GM12878 (cell line): ENCODE results near the gene RPS19BP1. TPM values are rescaled to one million over a fixed set of nuclear protein-coding genes. Genes with fewer than 3 reads are reported as not detected.

ENCODE experiments used
- ATAC-seq: fragments of 200-7000 bp; cut with Tn5 transposase; 3 replicates; pipeline ENCODE4 v1.9.1; 2020; ENCODE audit warnings: mild to moderate bottlenecking, moderate library complexity
- BruUV-seq: library from RNA; stranded (reverse); fragments of 400-500 nt; replicated peaks from 2 replicates; lab custom pipeline; 2021; lab: Mats Ljungman, UMichigan
- CTCF ChIA-PET: fragments of 300-600 bp; sonication (Branson Sonifier 250); formaldehyde crosslinking; extraction: SDS; loops from one replicate; lab custom pipeline; 2021; ENCODE audit warnings: inconsistent platforms; lab: Yijun Ruan, JAX
- POLR2A ChIA-PET: fragments of 350-600 bp; formaldehyde crosslinking; extraction: SDS; loops from one replicate; lab custom pipeline; 2021; ENCODE audit warnings: inconsistent platforms; lab: Charles Lee
- RAD21 ChIA-PET: fragments of 300-600 bp; sonication (Branson Sonifier 250); formaldehyde crosslinking; loops from one replicate; lab custom pipeline; 2023; ENCODE audit warnings: antibody characterized with exemption; ENCODE audit not compliant: unreplicated experiment; lab: Charles Lee
- SMC1A ChIA-PET: fragments of 300-600 bp; sonication (Branson Sonifier 250); formaldehyde crosslinking; loops from one replicate; lab custom pipeline; 2023; ENCODE audit not compliant: unreplicated experiment, uncharacterized antibody; lab: Charles Lee
- DNase-seq: peaks from one replicate; pipeline ENCODE4 v3.0.0-alpha.2; 2011; ENCODE audit warnings: low read depth, low spot score
- FAIRE-seq: peaks from 3 replicates; lab custom pipeline; 2011; peaks lifted over from hg19 to GRCh38; lab: Jason Lieb, UNC
- H2AFZ ChIP-seq: 2 replicates; pipeline ENCODE4 v1.6.0; 2011; ENCODE audit warnings: low read depth, low read length, control low read depth; ENCODE audit not compliant: control insufficient read depth
- H3K27ac ChIP-seq: 2 replicates; pipeline ENCODE4 v1.5.1; 2011; ENCODE audit warnings: control low read depth; ENCODE audit not compliant: control insufficient read depth, insufficient read depth
- H3K27me3 ChIP-seq, 2 experiments: replicated peaks in 1 of 2; 2 replicates each; pipeline versions ENCODE4 v1.6.0 to v1.6.1; 2011; ENCODE audit warnings: low read length in 1 of 2; ENCODE audit not compliant: control insufficient read depth in 2 of 2, insufficient read depth in 2 of 2
- H3K36me3 ChIP-seq, 2 experiments: 2 replicates each; pipeline ENCODE4 v1.5.1; 2011; ENCODE audit warnings: low read length in 1 of 2; ENCODE audit not compliant: control insufficient read depth in 2 of 2, insufficient read depth in 2 of 2
- H3K4me1 ChIP-seq: 2 replicates; pipeline ENCODE4 v1.6.1; 2011; ENCODE audit warnings: mild to moderate bottlenecking, low read length, moderate library complexity, mixed read lengths; ENCODE audit not compliant: control insufficient read depth, insufficient read depth
- H3K4me2 ChIP-seq: 2 replicates; pipeline ENCODE4 v1.6.0; 2011; ENCODE audit warnings: control low read depth; ENCODE audit not compliant: control insufficient read depth, insufficient read depth
- H3K4me3 ChIP-seq: fragments of 200-600 bp; sonication (generic); 2 replicates; pipeline ENCODE4 v1.5.1; 2016
- H3K79me2 ChIP-seq: 2 replicates; pipeline ENCODE4 v1.6.0; 2011; ENCODE audit warnings: low read length; ENCODE audit not compliant: control insufficient read depth, insufficient read depth
- H3K9ac ChIP-seq: 2 replicates; pipeline ENCODE4 v1.8.0; 2011; ENCODE audit warnings: low read length, control low read depth, mixed read lengths; ENCODE audit not compliant: control insufficient read depth, insufficient read depth
- H3K9me3 ChIP-seq: replicated peaks from 3 replicates; pipeline ENCODE4 v1.5.1; 2011; ENCODE audit warnings: mild to moderate bottlenecking, low read length; ENCODE audit not compliant: control insufficient read depth, insufficient read depth
- H4K20me1 ChIP-seq: 2 replicates; pipeline ENCODE4 v1.6.0; 2011; ENCODE audit not compliant: control insufficient read depth, insufficient read depth
- ATF3 ChIP-seq: IDR thresholded peaks from 2 replicates; pipeline ENCODE4 v1.6.1; 2011; ENCODE audit warnings: low read depth, mild to moderate bottlenecking, low read length, moderate library complexity, borderline replicate concordance; ENCODE audit errors: extremely low read depth
- DPF2 ChIP-seq: fragments of 450-650 bp; IDR thresholded peaks from 2 replicates; pipeline ENCODE4 v1.6.1; 2017; ENCODE audit warnings: mild to moderate bottlenecking
- EED ChIP-seq: sonication (generic); IDR thresholded peaks from 2 replicates; pipeline ENCODE4 v1.6.1; 2016; ENCODE audit warnings: antibody characterized with exemption, low read depth
- EGR1 ChIP-seq, 2 experiments: IDR thresholded peaks; 1 replicate in 1 of 2; 2 replicates in 1 of 2; pipeline ENCODE4 v1.6.1; 2011 to 2012; ENCODE audit warnings: low read depth in 2 of 2, low read length in 2 of 2, borderline replicate concordance in 1 of 2, mild to moderate bottlenecking in 1 of 2, moderate library complexity in 1 of 2
- EP300 ChIP-seq, 2 experiments: fragments of 150-350 bp in 1 of 2; IDR thresholded peaks; 2 replicates each; pipeline ENCODE4 v1.6.1; 2011 to 2012; ENCODE audit warnings: low read depth in 2 of 2, low read length in 2 of 2, borderline replicate concordance in 1 of 2, improper control_type of control experiment in 1 of 2, inconsistent platforms in 1 of 2; ENCODE audit not compliant: control insufficient read depth in 1 of 2
- FOXM1 ChIP-seq: IDR thresholded peaks from 2 replicates; pipeline ENCODE4 v1.6.1; 2012; ENCODE audit warnings: low read depth, mild to moderate bottlenecking, inconsistent platforms, low read length, moderate library complexity
- HCFC1 ChIP-seq: fragments of 150-350 bp; IDR thresholded peaks from 2 replicates; pipeline ENCODE4 v1.6.1; 2014; ENCODE audit warnings: low read length
- HDGF ChIP-seq: fragments of 450-650 bp; IDR thresholded peaks from 2 replicates; pipeline ENCODE4 v1.6.1; 2016; ENCODE audit warnings: antibody characterized with exemption
- IRF4 ChIP-seq: IDR thresholded peaks from 2 replicates; pipeline ENCODE4 v1.6.1; 2011; ENCODE audit warnings: low read depth, low read length
- JUNB ChIP-seq: IDR thresholded peaks from 2 replicates; pipeline ENCODE4 v1.6.1; 2016; ENCODE audit warnings: antibody characterized with exemption, mild to moderate bottlenecking
- KDM1A ChIP-seq: fragments of 200-600 bp; sonication (generic); IDR thresholded peaks from 2 replicates; pipeline ENCODE4 v1.6.1; 2016; ENCODE audit warnings: borderline replicate concordance
- MYB ChIP-seq: fragments of 150-350 bp; IDR thresholded peaks from 2 replicates; pipeline ENCODE4 v1.6.1; 2014; ENCODE audit warnings: mild to moderate bottlenecking, low read depth, low read length, borderline replicate concordance
- NFIC ChIP-seq: IDR thresholded peaks from 2 replicates; pipeline ENCODE4 v1.6.1; 2012; ENCODE audit warnings: low read depth, mild to moderate bottlenecking, inconsistent platforms, low read length, moderate library complexity
- PAX8 ChIP-seq: fragments of 450-650 bp; IDR thresholded peaks from 2 replicates; pipeline ENCODE4 v1.6.1; 2017; ENCODE audit warnings: mild to moderate bottlenecking, moderate library complexity
- POLR2AphosphoS2 ChIP-seq: IDR thresholded peaks from 2 replicates; pipeline ENCODE4 v1.6.1; 2011; ENCODE audit warnings: low read depth, mild to moderate bottlenecking, low read length, improper control_type of control experiment, moderate library complexity
- RBBP5 ChIP-seq: fragments of 200-600 bp; sonication (generic); conservative IDR thresholded peaks from 2 replicates; pipeline ENCODE4 v1.6.1; 2016
- RFX5 ChIP-seq: IDR thresholded peaks from 2 replicates; pipeline ENCODE4 v1.6.1; 2011; ENCODE audit warnings: low read depth, low read length, improper control_type of control experiment
- SUZ12 ChIP-seq: fragments of 200-600 bp; sonication (generic); IDR thresholded peaks from one replicate; pipeline ENCODE4 v1.6.1; 2018; ENCODE audit warnings: antibody characterized with exemption, mild to moderate bottlenecking; ENCODE audit not compliant: unreplicated experiment
- ZBTB4 ChIP-seq: fragments of 450-650 bp; formaldehyde crosslinking; IDR thresholded peaks from 2 replicates; pipeline ENCODE4 v1.4.0; 2022; ENCODE audit warnings: mild to moderate bottlenecking, moderate library complexity
- ZNF274 ChIP-seq: IDR thresholded peaks from one replicate; pipeline ENCODE4 v1.8.0; 2011; ENCODE audit not compliant: insufficient read length, insufficient read depth
- WGBS: methylation state at CpG from one replicate; pipeline ENCODE4 v1.1.6; 2016; ENCODE audit warnings: low lambda C conversion rate; ENCODE audit not compliant: insufficient replicate concordance, insufficient coverage; ENCODE audit errors: missing lambda C conversion rate; 5-methylcytosine and 5-hydroxymethylcytosine counted together
- in situ Hi-C: fragments of 300-500 bp; cut with MboI; formaldehyde crosslinking; loops from 9 replicates; pipeline ENCODE4 v1.14.3; 2018; ENCODE audit warnings: mixed read lengths
- intact Hi-C: fragments of 100-400 bp; cut with micrococcal nuclease; formaldehyde crosslinking; loops from one replicate; pipeline ENCODE4 v1.14.2; 2022; ENCODE audit not compliant: unreplicated experiment
- polyA plus RNA-seq, 11 experiments: library from polyadenylated mRNA; depleted of rRNA in 4 of 11; unstranded in 6 of 11; stranded (reverse) in 5 of 11; fragments of >200 nt; fragmentation: Nextera tagmentation in 4 of 11; fragmentation: Illumina TruSeq in 1 of 11; extraction: Ambion mirVana in 4 of 11; extraction: Trizol in 1 of 11; gene quantifications; 1 replicate in 1 of 11; 2 replicates in 10 of 11; pipeline versions ENCODE4 v1.2.1 to v1.2.3, GENCODE V29; 2011 to 2016; ENCODE audit warnings: inconsistent platforms in 2 of 11, missing spikeins in 2 of 11, low read depth in 1 of 11
- total RNA-seq, 4 experiments: library from RNA; depleted of rRNA in 3 of 4; stranded (reverse); fragments of >200 nt in 3 of 4; fragmentation: Illumina TruSeq in 1 of 4; extraction: Trizol in 1 of 4; gene quantifications; 2 replicates each; pipeline versions ENCODE4 v1.2.1 to v1.2.3, GENCODE V29; 2013 to 2021

The RPS19BP1 gene
- total and polyA plus RNA-seq, 10 of the 15 experiments (the other 5 are each of a cell fraction or from before 2014, with no cell fraction given), result 2.7 to 206 (median 78.6) TPM

DNA sequence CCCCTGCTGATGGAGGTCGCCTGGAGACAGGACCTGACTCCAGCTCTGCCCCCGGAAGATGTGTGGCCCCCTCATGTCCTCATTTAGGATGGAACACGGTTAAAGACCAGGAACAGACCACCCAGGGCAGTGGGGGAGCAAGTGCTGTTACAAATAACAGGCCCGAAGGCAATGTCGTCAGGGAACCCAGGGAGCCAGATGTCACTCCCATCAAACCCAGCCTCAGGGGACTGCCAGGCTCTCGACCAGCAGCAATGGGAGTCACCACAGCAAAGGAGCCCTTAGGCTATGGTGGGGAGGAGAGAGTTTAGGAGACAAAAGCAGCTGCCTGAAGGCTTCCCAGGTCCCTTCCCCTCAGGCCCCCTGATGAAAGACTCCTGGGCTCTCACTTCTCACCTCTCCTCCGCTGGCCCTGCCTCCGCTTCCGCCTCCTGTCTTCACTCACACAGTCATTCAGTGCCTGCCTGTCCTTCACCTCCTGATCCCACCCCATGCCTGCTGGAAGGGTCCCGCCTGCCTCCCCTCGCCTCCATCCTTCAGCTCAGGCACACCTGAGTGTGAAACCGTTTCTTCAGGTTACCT lies 4.4 kb downstream of the RPS19BP1 start:
- Histone ChIP-seq H3K4me2 (peak overlapping the region; percentile 100), H3K4me1 (peaks cover 58% of the 10 kb centered on the region), H3K9me3 (no peaks in the 10 kb centered on the region), H3K79me2 (peaks cover 61% of the 10 kb centered on the region), H3K4me3 (peak overlapping the region; percentile 70), H3K27me3 (no peaks in the 10 kb centered on the region), H3K27ac (peak overlapping the region; percentile 96), H2AFZ (peak overlapping the region; percentile 39; the same call in 1 of the 2 replicates), H3K9ac (peak overlapping the region; percentile 85), H3K36me3 (peaks cover 10 to 11% of the 10 kb centered on the region in 2 experiments; a peak in 3 of 4 replicates), H4K20me1 (peaks cover 17% of the 10 kb centered on the region)
- ATAC-seq (peak; percentile 11), DNase-seq (no peak), FAIRE-seq (no peak)
- ChIA-PET POLR2A (interaction anchor here (0.5 to 2.6 kb wide), 14 partner anchors 8 to 379 kb away, joined by 3 to 32 read pairs (median 6); partner anchors contain the start of genes ATF4 and RPL3), CTCF (interaction anchor here (0.6 to 17.8 kb wide), 35 partner anchors 8 to 858 kb away, joined by 3 to 372 read pairs (median 5); partner anchors contain the start of genes ATF4, MIEF1, RPL3 and SYNGR1), SMC1A (interaction anchor here (0.8 to 2.9 kb wide), 22 partner anchors 8 to 516 kb away, joined by 3 to 30 read pairs (median 8); partner anchors contain the start of genes ATF4, MIEF1, RPL3 and TAB1), RAD21 (interaction anchor here (0.8 to 4.7 kb wide), 27 partner anchors 8 to 649 kb away, joined by 3 to 44 read pairs (median 6); partner anchors contain the start of genes ATF4, MIEF1, RPL3 and TAB1)
- intact Hi-C loops, result loop anchor here (2.0 kb wide), 3 partner anchors 185 to 357 kb away; partner anchors contain the start of gene RPL3
- 24% methylated on average over 12 of the region's 12 CpGs for WGBS
- BruUV-seq, result no TSS peak
- in situ Hi-C loops, result no loop called here
- TF ChIP-seq PAX8 (no peak), DPF2 (peak; percentile 20; the same call in 1 of the 2 replicates), NFIC (no peak), RBBP5 (no peak), ATF3 (no peak), IRF4 (no peak), FOXM1 (no peak), SUZ12 (no peak), POLR2AphosphoS2 (peak; percentile 23), ZBTB4 (CRISPR knock-in tag) (no peak), EGR1 (IDR thresholded peaks at IDR 0.05; ENCODE audit: borderline replicate concordance in 1 of 2, low read depth in 2 of 2, low read length in 2 of 2) (peak in 1 of 2 experiments; percentile 38; a peak in 1 of 3 replicates), KDM1A (no peak), HDGF (peak; percentile 96; the same call in 1 of the 2 replicates), HCFC1 (no peak), EP300 (IDR thresholded peaks at IDR 0.05; ENCODE audit: borderline replicate concordance in 1 of 2, control insufficient read depth in 1 of 2, low read depth in 2 of 2, low read length in 2 of 2) (no peak), RFX5 (no peak), EED (peak; percentile 29; the same call in 1 of the 2 replicates), JUNB (no peak), ZNF274 (no peak), MYB (no peak)
